Lower leg skin (tissue), 4 donors: ENCODE results near the gene SDK1. TPM values are rescaled to one million over a fixed set of nuclear protein-coding genes. Genes with fewer than 3 reads are reported as not detected.

Experiments
- DNase-seq, 2 donors: peaks; one replicate each; pipeline ENCODE4 v3.0.0-alpha.2; 2019; ENCODE audit warnings: low spot score in 2 of 2
- H3K4me3 ChIP-seq: fragments of 200-600 bp; sonication (generic); 2 replicates; pipeline ENCODE4 v1.5.1; 2017; ENCODE audit warnings: mild to moderate bottlenecking, low read depth; ENCODE audit not compliant: poor library complexity, severe bottlenecking
- CTCF ChIP-seq, 3 donors: fragments of 450-650 bp; IDR thresholded peaks; one replicate each; pipeline ENCODE4 v1.5.1; 2016; ENCODE audit warnings: antibody characterized with exemption in 3 of 3, mild to moderate bottlenecking in 3 of 3, moderate library complexity in 2 of 3
- POLR2A ChIP-seq, 2 donors: fragments of 450-650 bp; IDR thresholded peaks; one replicate each; pipeline ENCODE4 v1.6.1; 2016 to 2017; ENCODE audit warnings: antibody characterized with exemption in 2 of 2, mild to moderate bottlenecking in 1 of 2, moderate library complexity in 1 of 2
- WGBS, 2 donors: methylation state at CpG; one replicate each; pipeline ENCODE4 v1.1.5; 2018; 5-methylcytosine and 5-hydroxymethylcytosine counted together
- intact Hi-C: fragments of 100-400 bp; cut with DNase I; formaldehyde crosslinking; loops from one replicate; pipeline ENCODE4 v1.15.0; 2023; ENCODE audit warnings: low total_unique reads
- total RNA-seq, 4 donors: library from RNA; depleted of rRNA; stranded (reverse); fragments of >200 nt; gene quantifications; one replicate each; pipeline ENCODE4 v1.1.0, GENCODE V29; 2016

The SDK1 gene
- total RNA-seq, 4 donors from 2014 or later: 1.9 to 7.2 (median 5.1) TPM

- intact Hi-C loops: no loop called here
- H3K4me3 ChIP-seq: no peak overlapping the region
- TF ChIP-seq CTCF (IDR thresholded peaks at IDR 0.05) (no peak), POLR2A (IDR thresholded peaks at IDR 0.05) (no peak)
- no peak for DNase-seq
Observed at GRCh38 chr7:3425087-3425486, 124.0 kb downstream of the SDK1 start.

GRCh38 chr7:3426064-3426463 lies 125.0 kb downstream of the SDK1 start:
- intact Hi-C loops: no loop called here
- TF ChIP-seq CTCF (IDR thresholded peaks at IDR 0.05) (no peak), POLR2A (IDR thresholded peaks at IDR 0.05) (no peak)
- DNase-seq: no peak
- no peak overlapping the region for H3K4me3 ChIP-seq
- WGBS, 2 donors: 60 to 65% methylated on average over 4 of the region's 4 CpGs

GRCh38 chr7:3427957-3428356 lies 126.9 kb downstream of the SDK1 start:
- no peak for DNase-seq
- intact Hi-C loops: no loop called here
- H3K4me3 ChIP-seq: no peak overlapping the region
- 97% methylated on average over 1 of the region's 1 CpG for WGBS, 2 donors
- no peak for TF ChIP-seq CTCF (IDR thresholded peaks at IDR 0.05)

GRCh38 chr7:3429981-3430380 lies 128.9 kb downstream of the SDK1 start:
- TF ChIP-seq POLR2A (IDR thresholded peaks at IDR 0.05) (no peak), CTCF (IDR thresholded peaks at IDR 0.05) (no peak)
- H3K4me3 ChIP-seq: no peak overlapping the region
- no peak for DNase-seq
- WGBS, 2 donors: 74 to 97% methylated on average over 4 of the region's 4 CpGs
- intact Hi-C loops: no loop called here

GRCh38 chr7:3430588-3430987 lies 129.5 kb downstream of the SDK1 start:
- H3K4me3 ChIP-seq: no peak overlapping the region
- TF ChIP-seq POLR2A (IDR thresholded peaks at IDR 0.05) (no peak), CTCF (IDR thresholded peaks at IDR 0.05) (no peak)
- 71 to 76% methylated on average over 7 of the region's 7 CpGs for WGBS, 2 donors
- DNase-seq: no peak
- intact Hi-C loops: no loop called here

GRCh38 chr7:3431306-3431705 lies 130.3 kb downstream of the SDK1 start:
- intact Hi-C loops: no loop called here
- TF ChIP-seq POLR2A (IDR thresholded peaks at IDR 0.05): no peak
- no peak for DNase-seq
- WGBS, 2 donors: 73 to 80% methylated on average over 1 of the region's 1 CpG
- no peak overlapping the region for H3K4me3 ChIP-seq
